Panc1 (cell line): ENCODE results near the gene CLGN. TPM values are rescaled to one million over a fixed set of nuclear protein-coding genes. Genes with fewer than 3 reads are reported as not detected.
"Not testable (repeated sequence)": the region's sequence is repeated elsewhere in the genome, so short reads cannot be mapped to it uniquely, and the experiment has no call there.

Experiments used
- ATAC-seq: fragments of 200-7000 bp; cut with Tn5 transposase; 2 replicates; pipeline ENCODE4 v1.9.1; 2020; ENCODE audit warnings: mild to moderate bottlenecking, moderate library complexity
- BruUV-seq: library from RNA; stranded (reverse); fragments of 400-500 nt; replicated peaks from 2 replicates; lab custom pipeline; 2021; lab: Mats Ljungman, UMichigan
- CTCF ChIA-PET: fragments of 300-600 bp; sonication (Branson Sonifier 250); formaldehyde crosslinking; loops from one replicate; lab custom pipeline; 2022; ENCODE audit warnings: antibody characterized with exemption; lab: Charles Lee
- POLR2A ChIA-PET: fragments of 300-600 bp; sonication (Branson Sonifier 250); formaldehyde crosslinking; loops from one replicate; lab custom pipeline; 2022; ENCODE audit warnings: antibody characterized with exemption; lab: Charles Lee
- DNase-seq: peaks from one replicate; pipeline ENCODE4 v3.0.0-alpha.2; 2010; ENCODE audit warnings: low read depth, low spot score
- H3K27ac ChIP-seq: 2 replicates; pipeline ENCODE4 v1.5.1; 2011; ENCODE audit warnings: mild to moderate bottlenecking, low read length, inconsistent platforms
- H3K27me3 ChIP-seq: fragments of 200-500 bp; sonication (Bioruptor generic); 2 replicates; pipeline ENCODE4 v1.6.0; 2014; ENCODE audit warnings: low read length, inconsistent platforms; ENCODE audit not compliant: control insufficient read depth, insufficient read depth
- H3K36me3 ChIP-seq: fragments of 200-500 bp; sonication (Bioruptor generic); 2 replicates; pipeline ENCODE4 v1.5.1; 2014; ENCODE audit warnings: inconsistent platforms, mild to moderate bottlenecking, low read length, moderate library complexity; ENCODE audit not compliant: control insufficient read depth, insufficient read depth
- H3K4me1 ChIP-seq: 2 replicates; pipeline ENCODE4 v1.5.1; 2011; ENCODE audit warnings: inconsistent platforms, mild to moderate bottlenecking, low read length, moderate library complexity; ENCODE audit not compliant: control insufficient read depth, insufficient read depth
- H3K4me3 ChIP-seq, 2 experiments: 2 replicates each; pipeline ENCODE4 v1.5.1; 2011 to 2012; ENCODE audit warnings: low read depth in 2 of 2, low read length in 2 of 2, mild to moderate bottlenecking in 2 of 2, inconsistent platforms in 1 of 2, moderate library complexity in 1 of 2
- H3K9me3 ChIP-seq: fragments of 200-500 bp; sonication (Bioruptor generic); 2 replicates; pipeline ENCODE4 v1.5.1; 2014; ENCODE audit warnings: low read depth, mild to moderate bottlenecking, inconsistent platforms, low read length, moderate library complexity; ENCODE audit not compliant: control insufficient read depth, insufficient read depth
- CTCF ChIP-seq: fragments of 450-650 bp; IDR thresholded peaks from 2 replicates; pipeline ENCODE4 v1.5.1; 2017; ENCODE audit warnings: mild to moderate bottlenecking
- POLR2AphosphoS5 ChIP-seq: IDR thresholded peaks from 2 replicates; pipeline ENCODE4 v1.6.1; 2012; ENCODE audit warnings: mild to moderate bottlenecking, low read depth, low read length, moderate library complexity
- SIN3A ChIP-seq: IDR thresholded peaks from 2 replicates; pipeline ENCODE4 v1.6.1; 2012; ENCODE audit warnings: low read depth, mild to moderate bottlenecking, low read length, moderate library complexity, borderline replicate concordance; ENCODE audit not compliant: insufficient read depth
- TCF7L2 ChIP-seq: IDR thresholded peaks from 2 replicates; pipeline ENCODE4 v1.6.1; 2011; ENCODE audit warnings: mild to moderate bottlenecking, low read depth, low read length, inconsistent platforms
- in situ Hi-C: cut with HindIII; loops from 2 replicates; pipeline ENCODE4 v1.10.0; 2016; ENCODE audit warnings: low sequenced_read_pairs, low pct_unique_long_range_greater_than_20kb
- intact Hi-C: fragments of 100-400 bp; cut with micrococcal nuclease; formaldehyde crosslinking; loops from one replicate; pipeline ENCODE4 v1.10.0; 2022; ENCODE audit not compliant: unreplicated experiment
- total RNA-seq: library from RNA; stranded (reverse); gene quantifications from one replicate; pipeline ENCODE4 v1.2.1, GENCODE V29; 2021; ENCODE audit not compliant: unreplicated experiment
- TF ChIP-seq, protein P1 (sequence below), 2 experiments: IDR thresholded peaks; 2 replicates each; pipeline ENCODE4 v1.6.1; 2011 to 2012; ENCODE audit warnings: low read depth in 2 of 2, control low read depth in 1 of 2, low read length in 1 of 2, mild to moderate bottlenecking in 1 of 2, moderate library complexity in 1 of 2; ENCODE audit not compliant: insufficient read depth in 1 of 2

Gene CLGN
- total RNA-seq, 1 experiment from 2014 or later: 5.4 TPM

GRCh38 chr4:140423106-140423505 lies 4.3 kb downstream of the CLGN start:
- Histone ChIP-seq H3K9me3 (no peaks in the 10 kb centered on the region), H3K4me3 (no peak overlapping the region), H3K4me1 (peaks cover 6% of the 10 kb centered on the region), H3K27ac (no peak overlapping the region), H3K36me3 (no peaks in the 10 kb centered on the region), H3K27me3 (no peaks in the 10 kb centered on the region)
- intact Hi-C loops (no loop called here), in situ Hi-C loops (no loop called here)
- ATAC-seq: no peak
- TF ChIP-seq CTCF (no peak), TCF7L2 (no peak), POLR2AphosphoS5 (no peak), SIN3A (no peak)
- TF ChIP-seq, protein P1, sequence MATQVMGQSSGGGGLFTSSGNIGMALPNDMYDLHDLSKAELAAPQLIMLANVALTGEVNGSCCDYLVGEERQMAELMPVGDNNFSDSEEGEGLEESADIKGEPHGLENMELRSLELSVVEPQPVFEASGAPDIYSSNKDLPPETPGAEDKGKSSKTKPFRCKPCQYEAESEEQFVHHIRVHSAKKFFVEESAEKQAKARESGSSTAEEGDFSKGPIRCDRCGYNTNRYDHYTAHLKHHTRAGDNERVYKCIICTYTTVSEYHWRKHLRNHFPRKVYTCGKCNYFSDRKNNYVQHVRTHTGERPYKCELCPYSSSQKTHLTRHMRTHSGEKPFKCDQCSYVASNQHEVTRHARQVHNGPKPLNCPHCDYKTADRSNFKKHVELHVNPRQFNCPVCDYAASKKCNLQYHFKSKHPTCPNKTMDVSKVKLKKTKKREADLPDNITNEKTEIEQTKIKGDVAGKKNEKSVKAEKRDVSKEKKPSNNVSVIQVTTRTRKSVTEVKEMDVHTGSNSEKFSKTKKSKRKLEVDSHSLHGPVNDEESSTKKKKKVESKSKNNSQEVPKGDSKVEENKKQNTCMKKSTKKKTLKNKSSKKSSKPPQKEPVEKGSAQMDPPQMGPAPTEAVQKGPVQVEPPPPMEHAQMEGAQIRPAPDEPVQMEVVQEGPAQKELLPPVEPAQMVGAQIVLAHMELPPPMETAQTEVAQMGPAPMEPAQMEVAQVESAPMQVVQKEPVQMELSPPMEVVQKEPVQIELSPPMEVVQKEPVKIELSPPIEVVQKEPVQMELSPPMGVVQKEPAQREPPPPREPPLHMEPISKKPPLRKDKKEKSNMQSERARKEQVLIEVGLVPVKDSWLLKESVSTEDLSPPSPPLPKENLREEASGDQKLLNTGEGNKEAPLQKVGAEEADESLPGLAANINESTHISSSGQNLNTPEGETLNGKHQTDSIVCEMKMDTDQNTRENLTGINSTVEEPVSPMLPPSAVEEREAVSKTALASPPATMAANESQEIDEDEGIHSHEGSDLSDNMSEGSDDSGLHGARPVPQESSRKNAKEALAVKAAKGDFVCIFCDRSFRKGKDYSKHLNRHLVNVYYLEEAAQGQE (IDR thresholded peaks at IDR 0.05; ENCODE audit: insufficient read depth in 1 of 2, low read depth in 2 of 2, low read length in 1 of 2): no peak
- CTCF ChIA-PET: no interaction called here
- POLR2A ChIA-PET: no interaction called here
- BruUV-seq: no TSS peak
- no peak for DNase-seq

DNA sequence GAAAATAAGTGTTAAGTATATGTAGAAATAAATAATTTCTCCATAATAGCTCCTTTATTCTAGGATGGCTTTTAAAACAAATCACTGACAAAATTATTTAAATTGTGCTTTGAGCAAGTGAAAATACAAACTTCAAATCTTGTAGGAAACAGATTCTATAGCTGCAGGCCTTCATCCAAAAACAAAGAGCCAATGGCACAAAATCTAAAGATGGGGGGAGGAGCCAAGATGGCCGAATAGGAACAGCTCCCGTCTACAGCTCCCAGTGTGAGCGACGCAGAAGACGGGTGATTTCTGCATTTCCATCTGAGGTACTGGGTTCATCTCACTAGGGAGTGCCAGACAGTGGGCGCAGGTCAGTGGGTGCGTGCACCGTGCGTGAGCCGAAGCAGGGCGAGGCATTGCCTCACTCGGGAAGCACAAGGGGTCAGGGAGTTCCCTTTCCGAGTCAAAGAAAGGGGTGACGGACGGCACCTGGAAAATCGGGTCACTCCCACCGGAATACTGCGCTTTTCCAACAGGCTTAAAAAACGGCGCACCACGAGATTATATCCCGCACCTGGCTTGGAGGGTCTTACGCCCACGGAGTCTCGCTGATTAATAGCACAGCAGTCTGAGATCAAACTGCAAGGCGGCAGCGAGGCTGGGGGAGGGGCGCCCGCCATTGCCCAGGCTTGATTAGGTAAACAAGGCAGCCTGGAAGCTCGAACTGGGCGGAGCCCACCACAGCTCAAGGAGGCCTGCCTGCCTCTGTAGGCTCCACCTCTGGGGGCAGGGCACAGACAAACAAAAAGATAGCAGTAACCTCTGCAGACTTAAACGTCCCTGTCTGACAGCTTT lies 14.1 kb downstream of the CLGN start:
- H3K4me1 ChIP-seq, H3K27ac ChIP-seq, ATAC-seq, H3K36me3 ChIP-seq, DNase-seq, intact Hi-C loops, CTCF ChIA-PET, H3K27me3 ChIP-seq, BruUV-seq, in situ Hi-C loops, H3K9me3 ChIP-seq: not testable (repeated sequence)
- peak overlapping the region; percentile 23 to 24; a peak in 3 of 4 replicates for H3K4me3 ChIP-seq
- POLR2A ChIA-PET: interaction anchor here (0.6 kb wide), 1 partner anchor 40 kb away, joined by 3 read pairs; the partner anchor contains the start of gene SCOC

- Histone ChIP-seq H3K9me3 (no peaks in the 10 kb centered on the region), H3K27me3 (no peaks in the 10 kb centered on the region), H3K27ac (no peak overlapping the region), H3K36me3 (no peaks in the 10 kb centered on the region), H3K4me3 (no peak overlapping the region), H3K4me1 (no peaks in the 10 kb centered on the region)
- POLR2A ChIA-PET: no interaction called here
- TF ChIP-seq SIN3A (no peak), POLR2AphosphoS5 (no peak)
- ATAC-seq (no peak), DNase-seq (no peak)
- intact Hi-C loops (no loop called here), in situ Hi-C loops (no loop called here)
- no TSS peak for BruUV-seq
- CTCF ChIA-PET: interaction anchor here (0.6 kb wide), 1 partner anchor 201 kb away, joined by 3 read pairs; no protein-coding TSS in a partner anchor
Observed at GRCh38 chr4:140408974-140409373, 18.5 kb downstream of the CLGN start.
